ENCODE data around the gene CYB5R4. TPM values are rescaled to one million over a fixed set of nuclear protein-coding genes. Genes with fewer than 3 reads are reported as not detected.

CYB5R4 gene
- total and polyA plus RNA-seq, 10 of the 15 experiments (the other 5 are each of a cell fraction or from before 2014, with no cell fraction given): 13.4 to 61.1 (median 27.5) TPM

GRCh38 chr6:83859410-83860358 lies at the start of gene CYB5R4 (continued):
- peak; percentile 69; the same call in 1 of the 2 replicates for TF ChIP-seq RB1 (IDR thresholded peaks at IDR 0.05; ENCODE audit: borderline replicate concordance)
- no peak for TF ChIP-seq ETV6 (conservative IDR thresholded peaks at IDR 0.05 in 1 of 2, IDR thresholded peaks at IDR 0.05 in 1 of 2; ENCODE audit: borderline replicate concordance in 1 of 2, low read depth in 1 of 2)
- no peak for TF ChIP-seq TARDBP (IDR thresholded peaks at IDR 0.05; ENCODE audit: borderline replicate concordance)
- TF ChIP-seq CUX1 (IDR thresholded peaks at IDR 0.05; ENCODE audit: insufficient replicate concordance, low read depth, low read length): no peak
- TF ChIP-seq SMAD5 (IDR thresholded peaks at IDR 0.05; ENCODE audit: low read depth): no peak
- no peak for TF ChIP-seq NFIC (IDR thresholded peaks at IDR 0.05; ENCODE audit: low read depth, low read length)
- TF ChIP-seq GABPA (IDR thresholded peaks at IDR 0.05; ENCODE audit: low read depth): no peak
- no peak for TF ChIP-seq CEBPB (IDR thresholded peaks at IDR 0.05; ENCODE audit: borderline replicate concordance in 1 of 2, low read depth in 2 of 2, low read length in 2 of 2)
- TF ChIP-seq, protein P1, sequence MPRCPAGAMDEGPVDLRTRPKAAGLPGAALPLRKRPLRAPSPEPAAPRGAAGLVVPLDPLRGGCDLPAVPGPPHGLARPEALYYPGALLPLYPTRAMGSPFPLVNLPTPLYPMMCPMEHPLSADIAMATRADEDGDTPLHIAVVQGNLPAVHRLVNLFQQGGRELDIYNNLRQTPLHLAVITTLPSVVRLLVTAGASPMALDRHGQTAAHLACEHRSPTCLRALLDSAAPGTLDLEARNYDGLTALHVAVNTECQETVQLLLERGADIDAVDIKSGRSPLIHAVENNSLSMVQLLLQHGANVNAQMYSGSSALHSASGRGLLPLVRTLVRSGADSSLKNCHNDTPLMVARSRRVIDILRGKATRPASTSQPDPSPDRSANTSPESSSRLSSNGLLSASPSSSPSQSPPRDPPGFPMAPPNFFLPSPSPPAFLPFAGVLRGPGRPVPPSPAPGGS (IDR thresholded peaks at IDR 0.05; ENCODE audit: borderline replicate concordance, insufficient read depth, low read depth, low read length, poor library complexity, severe bottlenecking): no peak
- TF ChIP-seq MYC (IDR thresholded peaks at IDR 0.05; ENCODE audit: insufficient read depth, insufficient read length, insufficient replicate concordance, low read length, severe bottlenecking): no peak
- TF ChIP-seq PML (IDR thresholded peaks at IDR 0.05; ENCODE audit: low read length): peak; percentile 69; the same call in 1 of the 2 replicates
- no peak for TF ChIP-seq ZNF217 (IDR thresholded peaks at IDR 0.05)
- TF ChIP-seq ZSCAN29 (IDR thresholded peaks at IDR 0.05): peak; percentile 5; the same call in 1 of the 2 replicates
- TF ChIP-seq, protein P2, sequence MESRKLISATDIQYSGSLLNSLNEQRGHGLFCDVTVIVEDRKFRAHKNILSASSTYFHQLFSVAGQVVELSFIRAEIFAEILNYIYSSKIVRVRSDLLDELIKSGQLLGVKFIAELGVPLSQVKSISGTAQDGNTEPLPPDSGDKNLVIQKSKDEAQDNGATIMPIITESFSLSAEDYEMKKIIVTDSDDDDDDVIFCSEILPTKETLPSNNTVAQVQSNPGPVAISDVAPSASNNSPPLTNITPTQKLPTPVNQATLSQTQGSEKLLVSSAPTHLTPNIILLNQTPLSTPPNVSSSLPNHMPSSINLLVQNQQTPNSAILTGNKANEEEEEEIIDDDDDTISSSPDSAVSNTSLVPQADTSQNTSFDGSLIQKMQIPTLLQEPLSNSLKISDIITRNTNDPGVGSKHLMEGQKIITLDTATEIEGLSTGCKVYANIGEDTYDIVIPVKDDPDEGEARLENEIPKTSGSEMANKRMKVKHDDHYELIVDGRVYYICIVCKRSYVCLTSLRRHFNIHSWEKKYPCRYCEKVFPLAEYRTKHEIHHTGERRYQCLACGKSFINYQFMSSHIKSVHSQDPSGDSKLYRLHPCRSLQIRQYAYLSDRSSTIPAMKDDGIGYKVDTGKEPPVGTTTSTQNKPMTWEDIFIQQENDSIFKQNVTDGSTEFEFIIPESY (IDR thresholded peaks at IDR 0.05): no peak
- TF ChIP-seq E2F4 (IDR thresholded peaks at IDR 0.05; ENCODE audit: low read depth, low read length): no peak

All from GM12878 (cell line).